Fibroblast of peridontal ligament (primary cell): Measurements from ENCODE around the gene POLD4.

Source experiments
- DNase-seq: peaks from one replicate; pipeline ENCODE4 v3.0.0-alpha.2; 2010; ENCODE audit errors: extremely low read depth

The POLD4 gene

DNA sequence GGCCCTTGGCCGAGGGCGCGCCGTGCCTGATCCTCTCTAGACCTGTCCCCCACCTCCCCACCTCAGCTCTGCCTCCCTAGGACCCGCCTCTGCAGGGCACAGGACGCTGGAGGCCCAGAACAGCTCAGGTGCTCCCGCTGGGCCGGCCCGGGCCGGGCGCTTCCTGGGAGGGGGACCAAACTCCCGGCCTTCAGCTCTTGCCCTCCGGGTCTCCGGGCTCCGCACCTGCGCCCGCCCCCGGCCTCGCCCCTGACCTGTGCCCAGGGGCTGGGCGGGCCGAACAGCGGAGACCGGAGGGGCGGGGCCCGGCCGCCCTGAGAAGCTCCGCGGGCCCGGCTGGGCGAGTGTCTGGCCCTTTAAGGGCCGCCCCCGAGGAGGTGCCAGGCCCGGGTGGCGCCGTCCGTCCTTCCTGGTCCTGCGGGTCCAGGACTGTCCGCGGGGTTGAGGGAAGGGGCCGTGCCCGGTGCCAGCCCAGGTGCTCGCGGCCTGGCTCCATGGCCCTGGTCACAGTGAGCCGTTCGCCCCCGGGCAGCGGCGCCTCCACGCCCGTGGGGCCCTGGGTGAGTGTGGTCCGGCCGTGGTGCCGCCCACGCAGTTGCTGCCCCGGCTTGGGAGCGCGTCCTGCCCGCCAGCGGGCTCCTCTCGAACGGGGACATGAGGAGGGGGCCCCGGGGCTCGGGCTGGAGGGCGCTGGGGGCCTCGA is 50.1 kb downstream of the POLD4 start, which contains the start of gene SSH3:
Gene SSH3 (plus strand): TSS at position 399 of the 703 bp plus-strand sequence. CDS start 96 bp downstream, at position 495.
- DNase-seq = peak; percentile 38

DNA sequence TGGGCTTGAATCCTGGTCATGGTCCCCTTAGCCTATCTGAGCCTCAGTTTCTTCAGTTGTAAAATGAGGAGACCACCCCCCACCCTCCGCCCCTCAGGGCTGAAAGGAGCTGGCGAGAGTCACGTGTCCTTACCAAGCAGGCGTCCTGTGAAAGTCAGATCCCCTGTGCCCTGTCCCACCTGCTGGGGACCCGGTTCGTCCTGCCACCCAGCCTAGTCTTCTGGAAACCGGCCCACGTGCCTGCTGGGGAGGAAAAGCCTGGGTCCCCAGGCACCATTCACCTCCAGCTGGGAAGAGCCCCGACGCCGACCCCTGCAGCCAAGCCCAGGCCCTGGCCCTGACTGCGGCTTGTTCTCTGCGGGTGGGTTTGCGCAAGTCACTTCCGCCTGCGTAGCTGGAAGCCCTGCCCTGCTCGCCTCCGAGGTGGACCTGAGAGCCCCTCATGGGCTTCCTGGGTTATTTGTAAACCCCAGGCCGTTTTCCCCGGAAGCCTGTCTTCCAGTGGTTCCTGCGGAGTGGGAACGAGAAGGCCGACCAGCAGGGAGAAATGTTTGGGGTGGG is 50.7 kb downstream of the POLD4 start:
- peak; percentile 10 for DNase-seq

DNA sequence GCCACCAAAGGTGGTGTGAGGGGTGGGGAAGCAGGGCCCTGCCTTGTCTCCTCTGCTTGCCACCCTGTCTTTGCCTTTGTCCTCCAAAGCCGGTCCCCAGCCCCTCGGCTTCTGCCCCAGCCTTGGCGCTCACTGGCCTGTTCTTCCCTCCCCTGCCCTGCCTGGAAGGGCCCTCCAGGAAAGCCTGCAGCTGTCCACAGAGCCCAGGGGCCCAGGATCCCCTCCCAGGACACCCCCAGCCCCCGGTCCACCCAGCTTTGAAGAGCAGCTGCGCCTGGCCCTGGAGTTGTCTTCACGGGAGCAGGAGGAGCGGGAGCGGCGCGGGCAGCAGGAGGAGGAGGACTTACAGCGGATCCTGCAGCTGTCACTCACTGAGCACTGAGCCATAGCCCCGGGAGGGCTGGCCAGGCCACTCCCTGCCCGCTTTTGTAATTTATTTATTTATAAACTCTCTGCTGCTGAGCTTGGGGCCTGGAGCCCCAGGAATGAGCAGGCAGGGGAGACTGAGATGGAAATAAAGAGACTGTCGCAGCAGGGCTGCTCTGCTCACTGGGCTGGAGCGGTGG is 51.3 kb downstream of the POLD4 start:
- peak; percentile 65 for DNase-seq

DNA sequence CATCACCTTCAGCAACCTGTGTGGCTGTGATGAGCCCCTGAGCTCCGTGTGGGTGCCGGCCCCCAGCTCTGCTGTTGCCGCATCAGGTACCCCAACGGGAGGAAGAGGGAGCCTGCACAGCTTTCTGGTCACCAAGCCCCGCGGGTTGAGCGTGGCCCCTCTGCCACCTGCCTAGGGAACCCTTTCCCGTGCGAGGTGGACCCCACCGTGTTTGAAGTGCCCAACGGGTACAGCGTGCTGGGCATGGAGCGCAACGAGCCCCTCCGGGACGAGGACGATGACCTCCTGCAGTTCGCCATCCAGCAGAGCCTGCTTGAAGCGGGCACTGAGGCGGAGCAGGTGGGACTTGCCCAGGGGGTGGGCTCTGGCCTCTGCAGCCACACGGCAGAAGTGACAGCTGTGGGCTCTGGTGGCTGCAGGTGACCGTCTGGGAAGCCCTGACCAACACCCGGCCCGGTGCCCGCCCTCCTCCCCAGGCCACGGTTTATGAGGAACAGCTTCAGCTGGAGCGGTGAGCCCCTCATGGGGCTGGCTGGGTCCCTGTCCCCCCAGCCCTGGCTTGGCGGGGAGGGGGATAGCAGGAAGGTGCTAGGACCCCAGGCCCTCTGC is 51.9 kb downstream of the POLD4 start:
- DNase-seq = no peak
